DND-41 (cell line): ENCODE measurements around the gene MYBPHL.

ENCODE experiments used
- ATAC-seq: fragments of 200-7000 bp; cut with Tn5 transposase; 3 replicates; pipeline ENCODE4 v1.9.1; 2021; ENCODE audit warnings: low read depth; ENCODE audit not compliant: insufficient read depth
- DNase-seq: peaks from one replicate; pipeline ENCODE4 v3.0.0-alpha.2; 2020
- H2AFZ ChIP-seq: 2 replicates; pipeline ENCODE4 v1.6.0; 2012; ENCODE audit warnings: low read depth, low read length
- H3K27ac ChIP-seq: 2 replicates; pipeline ENCODE4 v1.5.1; 2012; ENCODE audit warnings: low read length, inconsistent platforms
- H3K27me3 ChIP-seq: fragments of 200-600 bp; sonication (generic); 2 replicates; pipeline ENCODE4 v1.6.0; 2012; ENCODE audit warnings: low read length, mild to moderate bottlenecking, inconsistent platforms; ENCODE audit not compliant: insufficient read depth, poor library complexity
- H3K36me3 ChIP-seq: 2 replicates; pipeline ENCODE4 v1.5.1; 2012; ENCODE audit warnings: low read length, inconsistent platforms; ENCODE audit not compliant: insufficient read depth
- H3K4me1 ChIP-seq: 2 replicates; pipeline ENCODE4 v1.5.1; 2012; ENCODE audit warnings: mild to moderate bottlenecking, low read length; ENCODE audit not compliant: insufficient read depth
- H3K4me2 ChIP-seq: 2 replicates; pipeline ENCODE4 v1.6.0; 2012; ENCODE audit warnings: mild to moderate bottlenecking, moderate library complexity, low read length, inconsistent platforms; ENCODE audit not compliant: insufficient read depth
- H3K4me3 ChIP-seq, 2 experiments: fragments of 200-600 bp in 1 of 2; shearing (Covaris generic) in 1 of 2; 2 replicates each; pipeline ENCODE4 v1.5.1; 2012 to 2016; ENCODE audit warnings: inconsistent platforms in 2 of 2, low read length in 2 of 2, mild to moderate bottlenecking in 2 of 2, low read depth in 1 of 2, moderate library complexity in 1 of 2
- H3K79me2 ChIP-seq: 2 replicates; pipeline ENCODE4 v1.6.0; 2012; ENCODE audit warnings: low read length, inconsistent platforms; ENCODE audit not compliant: insufficient read depth
- H3K9ac ChIP-seq: 2 replicates; pipeline ENCODE4 v1.6.0; 2012; ENCODE audit warnings: low read depth, mild to moderate bottlenecking, inconsistent platforms, low read length, moderate library complexity
- H3K9me3 ChIP-seq: 2 replicates; pipeline ENCODE4 v1.5.1; 2012; ENCODE audit warnings: low read length, moderate library complexity, mild to moderate bottlenecking, inconsistent platforms; ENCODE audit not compliant: insufficient read depth, severe bottlenecking
- H4K20me1 ChIP-seq: 2 replicates; pipeline ENCODE4 v1.6.0; 2012; ENCODE audit warnings: low read length; ENCODE audit not compliant: insufficient read depth
- EZH2 ChIP-seq: IDR thresholded peaks from 3 replicates; pipeline ENCODE4 v1.6.1; 2012; ENCODE audit warnings: borderline replicate concordance, low read depth, mild to moderate bottlenecking, moderate library complexity, low read length, inconsistent platforms; ENCODE audit not compliant: severe bottlenecking
- TF ChIP-seq, protein P1 (sequence below): IDR thresholded peaks from 2 replicates; pipeline ENCODE4 v1.5.1; 2012; ENCODE audit warnings: borderline replicate concordance, low read length, moderate library complexity, mild to moderate bottlenecking; ENCODE audit not compliant: poor library complexity, severe bottlenecking; ENCODE audit errors: extremely low read depth

MYBPHL gene

DNA sequence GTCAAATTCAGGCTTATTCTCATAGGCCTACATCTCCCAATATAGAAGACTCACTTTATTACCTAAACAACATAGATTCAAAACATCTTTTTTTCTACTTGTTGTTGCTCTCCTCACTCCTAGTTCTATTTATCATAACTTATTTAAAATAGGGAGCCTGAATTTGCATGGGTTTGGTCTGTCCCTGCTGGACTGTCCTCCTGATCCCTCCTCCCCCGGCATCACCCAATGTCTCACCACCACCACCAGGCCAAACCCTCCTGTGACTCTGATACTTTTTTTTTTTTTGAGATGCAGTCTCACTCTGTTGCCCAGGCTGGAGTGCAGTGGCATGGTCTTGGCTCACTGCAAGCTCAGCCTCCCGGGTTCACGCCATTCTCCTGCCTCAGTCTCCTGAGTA, 31.8 kb upstream of the MYBPHL start:
- TF ChIP-seq, protein P1, sequence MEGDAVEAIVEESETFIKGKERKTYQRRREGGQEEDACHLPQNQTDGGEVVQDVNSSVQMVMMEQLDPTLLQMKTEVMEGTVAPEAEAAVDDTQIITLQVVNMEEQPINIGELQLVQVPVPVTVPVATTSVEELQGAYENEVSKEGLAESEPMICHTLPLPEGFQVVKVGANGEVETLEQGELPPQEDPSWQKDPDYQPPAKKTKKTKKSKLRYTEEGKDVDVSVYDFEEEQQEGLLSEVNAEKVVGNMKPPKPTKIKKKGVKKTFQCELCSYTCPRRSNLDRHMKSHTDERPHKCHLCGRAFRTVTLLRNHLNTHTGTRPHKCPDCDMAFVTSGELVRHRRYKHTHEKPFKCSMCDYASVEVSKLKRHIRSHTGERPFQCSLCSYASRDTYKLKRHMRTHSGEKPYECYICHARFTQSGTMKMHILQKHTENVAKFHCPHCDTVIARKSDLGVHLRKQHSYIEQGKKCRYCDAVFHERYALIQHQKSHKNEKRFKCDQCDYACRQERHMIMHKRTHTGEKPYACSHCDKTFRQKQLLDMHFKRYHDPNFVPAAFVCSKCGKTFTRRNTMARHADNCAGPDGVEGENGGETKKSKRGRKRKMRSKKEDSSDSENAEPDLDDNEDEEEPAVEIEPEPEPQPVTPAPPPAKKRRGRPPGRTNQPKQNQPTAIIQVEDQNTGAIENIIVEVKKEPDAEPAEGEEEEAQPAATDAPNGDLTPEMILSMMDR, result no peak
- TF ChIP-seq EZH2, result no peak
- Histone ChIP-seq H3K9me3 (no peaks in the 10 kb centered on the region), H3K4me3 (no peak overlapping the region), H3K4me1 (no peaks in the 10 kb centered on the region), H3K36me3 (peaks cover 85% of the 10 kb centered on the region), H3K27ac (no peak overlapping the region), H2AFZ (no peak overlapping the region), H3K4me2 (no peak overlapping the region), H3K9ac (no peak overlapping the region), H3K79me2 (no peaks in the 10 kb centered on the region), H3K27me3 (no peaks in the 10 kb centered on the region), H4K20me1 (no peaks in the 10 kb centered on the region)
- ATAC-seq (no peak), DNase-seq (no peak)

DNA sequence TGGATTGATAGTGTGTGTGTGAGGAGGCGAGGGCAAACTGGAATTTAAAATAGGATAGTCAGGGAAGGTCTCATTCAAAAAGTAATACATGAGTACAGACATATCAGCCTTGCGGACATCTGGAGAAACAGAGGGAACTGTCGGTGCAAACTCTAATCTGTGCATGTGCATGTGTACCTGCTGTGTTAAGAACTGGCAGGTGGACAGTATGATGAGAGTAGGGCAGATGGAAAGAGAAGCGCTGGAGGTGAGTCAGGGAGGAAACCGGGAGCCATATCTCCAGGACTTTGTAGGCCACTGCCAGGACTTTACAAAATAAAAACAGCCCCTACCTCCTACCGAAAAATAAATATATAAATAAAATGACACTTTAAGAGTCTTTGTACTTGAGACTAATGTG, 31.3 kb upstream of the MYBPHL start:
- no peak for TF ChIP-seq EZH2
- TF ChIP-seq, protein P1, result no peak
- Histone ChIP-seq H3K27me3 (no peaks in the 10 kb centered on the region), H3K4me1 (no peaks in the 10 kb centered on the region), H3K27ac (no peak overlapping the region), H2AFZ (no peak overlapping the region), H3K9me3 (no peaks in the 10 kb centered on the region), H3K4me2 (no peak overlapping the region), H3K9ac (no peak overlapping the region), H4K20me1 (no peaks in the 10 kb centered on the region), H3K36me3 (peaks cover 85% of the 10 kb centered on the region), H3K4me3 (no peak overlapping the region), H3K79me2 (no peaks in the 10 kb centered on the region)
- ATAC-seq, result no peak
- DNase-seq, result no peak

DNA sequence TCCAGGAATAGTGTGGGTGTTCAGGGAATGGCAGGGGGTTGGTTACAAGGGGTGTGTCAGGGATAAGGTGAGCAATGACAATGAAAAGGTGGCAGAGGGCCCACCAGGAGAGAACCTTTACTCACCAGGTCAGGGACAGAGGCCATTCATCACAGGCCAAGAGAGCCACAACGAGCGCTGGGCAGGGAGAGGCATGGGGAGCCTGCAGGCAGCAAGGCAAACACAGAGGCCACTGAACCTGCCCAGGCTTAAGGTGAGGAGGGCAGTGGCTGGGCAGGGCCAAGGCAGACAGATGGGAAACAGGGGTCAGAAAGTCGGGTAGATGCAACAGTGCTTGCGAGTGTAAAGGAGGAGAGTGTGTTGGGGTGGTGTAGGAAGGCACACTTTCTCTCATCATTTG, 28.3 kb upstream of the MYBPHL start:
- Histone ChIP-seq H2AFZ (no peak overlapping the region), H3K9me3 (peaks cover 10% of the 10 kb centered on the region), H3K79me2 (no peaks in the 10 kb centered on the region), H3K36me3 (peaks cover 85% of the 10 kb centered on the region), H4K20me1 (no peaks in the 10 kb centered on the region), H3K4me1 (no peaks in the 10 kb centered on the region), H3K4me2 (no peak overlapping the region), H3K27ac (no peak overlapping the region), H3K9ac (no peak overlapping the region), H3K27me3 (no peaks in the 10 kb centered on the region), H3K4me3 (no peak overlapping the region)
- TF ChIP-seq EZH2, result no peak
- TF ChIP-seq, protein P1, result no peak
- DNase-seq (no peak), ATAC-seq (no peak)

DNA sequence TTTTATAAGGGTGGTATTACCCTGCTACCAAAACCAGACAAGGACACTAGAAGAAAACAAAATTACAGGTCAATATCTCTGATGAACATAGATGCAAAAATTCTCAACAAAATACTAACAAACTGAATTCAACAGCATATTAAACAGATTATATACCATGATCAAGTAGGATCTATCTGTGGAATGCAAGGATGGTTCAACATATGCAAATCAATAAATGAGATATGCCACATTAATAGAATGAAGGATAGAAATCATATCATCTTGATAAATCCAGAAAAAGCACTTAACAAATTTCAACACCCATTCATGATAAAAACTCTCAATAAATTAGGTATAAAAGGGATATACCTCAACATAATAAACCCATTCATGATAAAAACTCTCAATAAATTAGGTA, 24.3 kb upstream of the MYBPHL start:
- no peaks in the 10 kb centered on the region for H3K27me3 ChIP-seq
- no peaks in the 10 kb centered on the region for H4K20me1 ChIP-seq
- H3K4me1 ChIP-seq, result no peaks in the 10 kb centered on the region
- ATAC-seq (no peak), DNase-seq (no peak)
- peaks cover 10% of the 10 kb centered on the region for H3K9me3 ChIP-seq
- H2AFZ ChIP-seq, result no peak overlapping the region
- TF ChIP-seq, protein P1, result no peak
- no peak for TF ChIP-seq EZH2
- no peak overlapping the region for H3K9ac ChIP-seq
- H3K79me2 ChIP-seq, result no peaks in the 10 kb centered on the region
- H3K4me3 ChIP-seq, result no peak overlapping the region
- H3K36me3 ChIP-seq, result peaks cover 83% of the 10 kb centered on the region
- H3K27ac ChIP-seq, result no peak overlapping the region
- no peak overlapping the region for H3K4me2 ChIP-seq
